Activated naive CD8-positive, alpha-beta T cell treated with anti-CD3 and anti-CD28 coated beads, Interleukin-2, amount 50 U/mL, for 16 hours (primary cell): Measurements from ENCODE around the gene CFAP97D1.

ENCODE experiments used
- DNase-seq: peaks from one replicate; pipeline ENCODE4 v3.0.0-alpha.2; 2020; ENCODE audit warnings: low read depth, low spot score

Gene CFAP97D1

GRCh38 chr17:43826206-43826605, 46.0 kb downstream of the CFAP97D1 start:
- DNase-seq: no peak

GRCh38 chr17:43827596-43827995, 47.4 kb downstream of the CFAP97D1 start:
- DNase-seq: no peak

- no peak for DNase-seq
These were observed 49.5 kb downstream of the CFAP97D1 start for GRCh38 chr17:43829738-43830137.

GRCh38 chr17:43830510-43831140, 50.4 kb downstream of the CFAP97D1 start:
- DNase-seq: no peak

GRCh38 chr17:43831633-43832032, 51.4 kb downstream of the CFAP97D1 start:
- DNase-seq: no peak

- DNase-seq: no peak
These were observed 52.1 kb downstream of the CFAP97D1 start for GRCh38 chr17:43832168-43832975.

- DNase-seq: no peak
These were observed 53.0 kb downstream of the CFAP97D1 start, which contains the start of gene MPP3 for GRCh38 chr17:43832976-43833829. Gene MPP3 (minus strand): TSS chr17:43833146. CDS start chr17:43831906, 1,240 bp downstream.

GRCh38 chr17:43834106-43834505, 53.9 kb downstream of the CFAP97D1 start:
- DNase-seq: no peak
